Neural progenitor cell (in vitro differentiated cells): Measurements from ENCODE around the gene CTDP1. TPM values are rescaled to one million over a fixed set of nuclear protein-coding genes. Genes with fewer than 3 reads are reported as not detected.

Experiments used
- DNase-seq: peaks from one replicate; pipeline ENCODE4 v3.0.0-alpha.2; 2016; ENCODE audit warnings: low spot score
- H2AFZ ChIP-seq: fragments of 200-600 bp; sonication (generic); replicated peaks from 2 replicates; pipeline ENCODE4 v1.6.1; 2016; ENCODE audit warnings: antibody characterized with exemption
- H3F3A ChIP-seq: fragments of 200-600 bp; sonication (generic); 2 replicates; pipeline ENCODE4 v1.6.1; 2016; ENCODE audit warnings: antibody characterized with exemption, low read depth
- H3K27ac ChIP-seq: fragments of 200-600 bp; sonication (generic); 2 replicates; pipeline ENCODE4 v1.5.1; 2016; ENCODE audit warnings: mild to moderate bottlenecking
- H3K27me3 ChIP-seq: fragments of 200-600 bp; sonication (generic); 2 replicates; pipeline ENCODE4 v1.6.1; 2016; ENCODE audit warnings: mild to moderate bottlenecking, moderate library complexity
- H3K36me3 ChIP-seq: fragments of 200-600 bp; sonication (generic); 2 replicates; pipeline ENCODE4 v1.5.1; 2016
- H3K4me1 ChIP-seq: fragments of 200-600 bp; sonication (generic); 2 replicates; pipeline ENCODE4 v1.6.1; 2016; ENCODE audit warnings: mixed run types
- H3K4me2 ChIP-seq: fragments of 200-600 bp; sonication (generic); 2 replicates; pipeline ENCODE4 v1.6.1; 2016
- H3K4me3 ChIP-seq: fragments of 200-600 bp; sonication (generic); 2 replicates; pipeline ENCODE4 v1.5.1; 2016
- H3K79me2 ChIP-seq: fragments of 200-600 bp; sonication (generic); 2 replicates; pipeline ENCODE4 v1.6.1; 2016; ENCODE audit warnings: low read depth
- H3K9ac ChIP-seq: fragments of 200-600 bp; sonication (generic); 2 replicates; pipeline ENCODE4 v1.6.1; 2016
- H3K9me3 ChIP-seq: fragments of 200-600 bp; sonication (generic); 2 replicates; pipeline ENCODE4 v1.5.1; 2016; ENCODE audit warnings: low read depth
- H4K20me1 ChIP-seq: fragments of 200-600 bp; sonication (generic); 2 replicates; pipeline ENCODE4 v1.6.1; 2016; ENCODE audit warnings: low read depth
- H3K27ac Mint-ChIP-seq: 3 replicates; pipeline ENCODE4 v1.8.0; 2021; ENCODE audit warnings: mixed read lengths
- H3K27me3 Mint-ChIP-seq: 2 replicates; pipeline ENCODE4 v1.8.0; 2022; ENCODE audit warnings: low read depth, mild to moderate bottlenecking, inconsistent platforms, moderate library complexity, mixed read lengths; ENCODE audit not compliant: insufficient read depth
- H3K36me3 Mint-ChIP-seq: 3 replicates; pipeline ENCODE4 v1.8.0; 2021; ENCODE audit warnings: mixed read lengths
- H3K4me1 Mint-ChIP-seq: 3 replicates; pipeline ENCODE4 v1.8.0; 2021; ENCODE audit warnings: mixed read lengths
- H3K4me3 Mint-ChIP-seq: 3 replicates; pipeline ENCODE4 v1.8.0; 2021; ENCODE audit warnings: mild to moderate bottlenecking, moderate library complexity, mixed read lengths
- H3K9me3 Mint-ChIP-seq: 3 replicates; pipeline ENCODE4 v1.8.0; 2020; ENCODE audit warnings: mixed read lengths
- CTCF ChIP-seq: fragments of 200-600 bp; sonication (generic); IDR thresholded peaks from 2 replicates; pipeline ENCODE4 v1.5.1; 2017; ENCODE audit warnings: antibody characterized with exemption, mild to moderate bottlenecking
- EZH2 ChIP-seq: fragments of 200-600 bp; sonication (generic); IDR thresholded peaks from 2 replicates; pipeline ENCODE4 v1.6.1; 2017; ENCODE audit warnings: antibody characterized with exemption, mild to moderate bottlenecking, moderate library complexity
- EZH2phosphoT487 ChIP-seq: fragments of 200-600 bp; sonication (generic); IDR thresholded peaks from 2 replicates; pipeline ENCODE4 v1.6.1; 2017; ENCODE audit warnings: antibody characterized with exemption
- total RNA-seq: library from RNA; depleted of rRNA; stranded (reverse); fragments of >200 nt; gene quantifications from 2 replicates; pipeline ENCODE4 v1.2.3, GENCODE V29; 2015; ENCODE audit warnings: low replicate concordance

CTDP1 gene
- total RNA-seq, 1 donor from 2014 or later: 11.8 TPM

- H3K27me3 Mint-ChIP-seq: peaks cover 4% of the 10 kb centered on the region
- H3K27ac ChIP-seq: no peak overlapping the region
- H3K36me3 ChIP-seq: no peaks in the 10 kb centered on the region
Observed at GRCh38 chr18:79725486-79725885, 45.9 kb downstream of the CTDP1 start.

GRCh38 chr18:79726721-79727120 is 47.1 kb downstream of the CTDP1 start:
- no peak for DNase-seq
- Mint-ChIP-seq H3K9me3 (peaks cover 29% of the 10 kb centered on the region), H3K36me3 (peaks cover 70% of the 10 kb centered on the region), H3K27me3 (peaks cover 4% of the 10 kb centered on the region), H3K27ac (no peak overlapping the region), H3K4me1 (no peaks in the 10 kb centered on the region), H3K4me3 (no peak overlapping the region)
- Histone ChIP-seq H3K9me3 (peaks cover 2% of the 10 kb centered on the region), H3K27ac (no peak overlapping the region), H3K4me3 (no peak overlapping the region), H3K79me2 (no peaks in the 10 kb centered on the region), H2AFZ (no peak overlapping the region), H4K20me1 (no peaks in the 10 kb centered on the region), H3K9ac (no peak overlapping the region), H3K4me2 (no peak overlapping the region), H3K27me3 (no peaks in the 10 kb centered on the region), H3F3A (no peaks in the 10 kb centered on the region), H3K36me3 (peaks cover 5% of the 10 kb centered on the region), H3K4me1 (no peaks in the 10 kb centered on the region)
- TF ChIP-seq EZH2 (no peak), EZH2phosphoT487 (no peak), CTCF (no peak)

More at GRCh38 chr18:79725486-79725885, 45.9 kb downstream of the CTDP1 start:
- Histone ChIP-seq H3K4me3 (no peak overlapping the region), H3K9me3 (no peaks in the 10 kb centered on the region), H3F3A (no peaks in the 10 kb centered on the region), H3K9ac (no peak overlapping the region), H2AFZ (no peak overlapping the region), H3K4me2 (no peak overlapping the region), H3K4me1 (no peaks in the 10 kb centered on the region), H3K79me2 (no peaks in the 10 kb centered on the region), H4K20me1 (no peaks in the 10 kb centered on the region), H3K27me3 (no peaks in the 10 kb centered on the region)
- Mint-ChIP-seq H3K4me3 (no peak overlapping the region), H3K36me3 (peaks cover 66% of the 10 kb centered on the region), H3K4me1 (no peaks in the 10 kb centered on the region), H3K9me3 (peaks cover 20% of the 10 kb centered on the region), H3K27ac (no peak overlapping the region)
- no peak for DNase-seq
- TF ChIP-seq EZH2 (no peak), CTCF (no peak), EZH2phosphoT487 (no peak)

- Mint-ChIP-seq H3K4me3 (no peak overlapping the region), H3K9me3 (peaks cover 33% of the 10 kb centered on the region), H3K4me1 (no peaks in the 10 kb centered on the region), H3K27me3 (peaks cover 4% of the 10 kb centered on the region), H3K36me3 (peaks cover 75% of the 10 kb centered on the region), H3K27ac (no peak overlapping the region)
- no peak overlapping the region for H3K27ac ChIP-seq
- H3K4me1 ChIP-seq: no peaks in the 10 kb centered on the region
- H3K9ac ChIP-seq: no peak overlapping the region
- TF ChIP-seq EZH2 (no peak), EZH2phosphoT487 (no peak), CTCF (no peak)
- H3K36me3 ChIP-seq: peaks cover 10% of the 10 kb centered on the region
- no peak overlapping the region for H3K4me2 ChIP-seq
- H3F3A ChIP-seq: no peaks in the 10 kb centered on the region
- H3K4me3 ChIP-seq: no peak overlapping the region
- H3K79me2 ChIP-seq: no peaks in the 10 kb centered on the region
- no peaks in the 10 kb centered on the region for H4K20me1 ChIP-seq
- peaks cover 6% of the 10 kb centered on the region for H3K9me3 ChIP-seq
- H2AFZ ChIP-seq: no peak overlapping the region
- no peaks in the 10 kb centered on the region for H3K27me3 ChIP-seq
- DNase-seq: no peak
Observed at GRCh38 chr18:79727211-79727610, 47.6 kb downstream of the CTDP1 start.
